Smooth muscle cell (in vitro differentiated cells): ENCODE results near the gene MUC21. TPM values are rescaled to one million over a fixed set of nuclear protein-coding genes. Genes with fewer than 3 reads are reported as not detected.
"Not testable (repeated sequence)": the region's sequence is repeated elsewhere in the genome, so short reads cannot be mapped to it uniquely, and the experiment has no call there.

ENCODE experiments used
- DNase-seq: peaks from one replicate; lab custom pipeline; 2025; ENCODE audit not compliant: unreplicated experiment; lab: John Stamatoyannopoulos, UW
- H2AFZ ChIP-seq: fragments of 200-600 bp; sonication (generic); 2 replicates; pipeline ENCODE4 v1.6.0; 2016; ENCODE audit warnings: antibody characterized with exemption, low read depth, mild to moderate bottlenecking
- H3F3A ChIP-seq: fragments of 200-600 bp; sonication (generic); 2 replicates; pipeline ENCODE4 v1.6.0; 2017; ENCODE audit warnings: antibody characterized with exemption, low read depth
- H3K27ac ChIP-seq: fragments of 200-600 bp; sonication (generic); 2 replicates; pipeline ENCODE4 v1.5.1; 2016; ENCODE audit warnings: low read depth, mild to moderate bottlenecking
- H3K27me3 ChIP-seq: fragments of 200-600 bp; sonication (generic); 2 replicates; pipeline ENCODE4 v1.6.1; 2016; ENCODE audit warnings: low read depth, mild to moderate bottlenecking
- H3K36me3 ChIP-seq: fragments of 200-600 bp; sonication (generic); 2 replicates; pipeline ENCODE4 v1.5.1; 2016; ENCODE audit warnings: low read depth
- H3K4me1 ChIP-seq: fragments of 200-600 bp; sonication (generic); 2 replicates; pipeline ENCODE4 v1.5.1; 2016; ENCODE audit warnings: low read depth
- H3K4me2 ChIP-seq: fragments of 200-600 bp; sonication (generic); 2 replicates; pipeline ENCODE4 v1.6.0; 2016; ENCODE audit warnings: mild to moderate bottlenecking
- H3K4me3 ChIP-seq: fragments of 200-600 bp; sonication (generic); 2 replicates; pipeline ENCODE4 v1.5.1; 2016; ENCODE audit warnings: mild to moderate bottlenecking
- H3K79me2 ChIP-seq: fragments of 200-600 bp; sonication (generic); 2 replicates; pipeline ENCODE4 v1.6.0; 2016; ENCODE audit warnings: low read depth, mild to moderate bottlenecking
- H3K9ac ChIP-seq: fragments of 200-600 bp; sonication (generic); 2 replicates; pipeline ENCODE4 v1.6.0; 2016; ENCODE audit warnings: low read depth
- H3K9me3 ChIP-seq: fragments of 200-600 bp; sonication (generic); replicated peaks from 2 replicates; pipeline ENCODE4 v1.5.1; 2016; ENCODE audit warnings: low read depth
- H4K20me1 ChIP-seq: fragments of 200-600 bp; sonication (generic); 2 replicates; pipeline ENCODE4 v1.6.0; 2016; ENCODE audit warnings: low read depth
- CTCF ChIP-seq: fragments of 200-600 bp; sonication (generic); IDR thresholded peaks from 2 replicates; pipeline ENCODE4 v1.5.1; 2017; ENCODE audit warnings: borderline replicate concordance, mild to moderate bottlenecking, antibody characterized with exemption; ENCODE audit not compliant: insufficient read depth, poor library complexity, severe bottlenecking
- WGBS: methylation state at CpG from one replicate; pipeline ENCODE4 v1.1.7; 2016; ENCODE audit warnings: low lambda C conversion rate; 5-methylcytosine and 5-hydroxymethylcytosine counted together
- polyA plus RNA-seq: library from polyadenylated mRNA; unstranded; fragments of >200 nt; fragmentation: Nextera tagmentation; extraction: Ambion mirVana; gene quantifications from 2 replicates; pipeline ENCODE4 v1.2.1, GENCODE V29; 2016
- total RNA-seq: library from RNA; depleted of rRNA; stranded (reverse); fragments of >200 nt; gene quantifications from 2 replicates; pipeline ENCODE4 v1.2.3, GENCODE V29; 2014

The MUC21 gene
- total and polyA plus RNA-seq, 2 experiments from 2014 or later, result not detected

- Histone ChIP-seq H3K9ac (no peak overlapping the region), H3F3A (no peaks in the 10 kb centered on the region), H3K79me2 (no peaks in the 10 kb centered on the region), H3K36me3 (no peaks in the 10 kb centered on the region), H3K9me3 (no peaks in the 10 kb centered on the region), H3K27me3 (peaks cover 7% of the 10 kb centered on the region), H3K4me2 (no peak overlapping the region), H2AFZ (no peak overlapping the region), H4K20me1 (no peaks in the 10 kb centered on the region), H3K27ac (no peak overlapping the region), H3K4me1 (no peaks in the 10 kb centered on the region), H3K4me3 (no peak overlapping the region)
- DNase-seq, result no peak
- WGBS, result 62% methylated on average over 3 of the region's 3 CpGs
- TF ChIP-seq CTCF, result no peak
Observed at GRCh38 chr6:30966154-30966553, 17.4 kb upstream of the MUC21 start.

- not testable (repeated sequence) for H2AFZ ChIP-seq, H3K4me3 ChIP-seq, H3K79me2 ChIP-seq, H3K4me2 ChIP-seq, H3K27ac ChIP-seq, H3K36me3 ChIP-seq, H3K4me1 ChIP-seq, DNase-seq, H4K20me1 ChIP-seq, H3K27me3 ChIP-seq, H3F3A ChIP-seq, H3K9ac ChIP-seq, H3K9me3 ChIP-seq
- 92% methylated on average over 6 of the region's 6 CpGs for WGBS
Observed at GRCh38 chr6:30969171-30969570, 14.3 kb upstream of the MUC21 start.

DNA sequence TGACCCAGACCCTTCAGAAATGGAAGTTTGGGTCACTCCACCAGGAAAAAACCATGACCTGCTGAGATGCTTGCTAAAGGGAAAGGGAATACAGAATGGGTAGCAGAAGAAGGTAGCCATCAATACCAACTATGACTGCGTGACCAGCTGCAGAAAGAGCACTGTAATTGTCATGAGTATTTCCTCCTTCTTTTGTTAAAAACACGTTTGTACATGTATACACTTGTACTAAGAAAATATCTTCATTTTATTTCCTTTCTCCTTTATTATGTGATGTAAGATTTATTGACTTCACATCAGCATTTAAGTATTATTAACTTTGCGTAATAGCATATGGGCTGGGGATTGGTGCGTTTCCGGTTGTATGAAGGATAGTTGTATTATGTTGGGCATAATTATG lies 12.6 kb upstream of the MUC21 start:
- no peak overlapping the region for H3K4me2 ChIP-seq
- no peak for TF ChIP-seq CTCF
- no peak overlapping the region for H3K4me3 ChIP-seq
- no peaks in the 10 kb centered on the region for H3K9me3 ChIP-seq
- H3K9ac ChIP-seq, result no peak overlapping the region
- H3F3A ChIP-seq, result no peaks in the 10 kb centered on the region
- no peak overlapping the region for H2AFZ ChIP-seq
- no peaks in the 10 kb centered on the region for H3K4me1 ChIP-seq
- H3K27ac ChIP-seq, result no peak overlapping the region
- 88% methylated on average over 5 of the region's 5 CpGs for WGBS
- H4K20me1 ChIP-seq, result no peaks in the 10 kb centered on the region
- no peaks in the 10 kb centered on the region for H3K36me3 ChIP-seq
- peaks cover 3% of the 10 kb centered on the region for H3K27me3 ChIP-seq
- no peak for DNase-seq
- H3K79me2 ChIP-seq, result no peaks in the 10 kb centered on the region

- no peaks in the 10 kb centered on the region for H3K36me3 ChIP-seq
- H4K20me1 ChIP-seq, result no peaks in the 10 kb centered on the region
- no peak overlapping the region for H3K4me3 ChIP-seq
- no peak for TF ChIP-seq CTCF
- DNase-seq, result no peak
- WGBS, result 88% methylated on average over 4 of the region's 4 CpGs
- no peak overlapping the region for H3K27ac ChIP-seq
- H3K79me2 ChIP-seq, result no peaks in the 10 kb centered on the region
- no peaks in the 10 kb centered on the region for H3K4me1 ChIP-seq
- no peaks in the 10 kb centered on the region for H3K9me3 ChIP-seq
- H2AFZ ChIP-seq, result no peak overlapping the region
- H3K9ac ChIP-seq, result no peak overlapping the region
- no peaks in the 10 kb centered on the region for H3K27me3 ChIP-seq
- H3F3A ChIP-seq, result no peaks in the 10 kb centered on the region
- no peak overlapping the region for H3K4me2 ChIP-seq
Observed at GRCh38 chr6:30972816-30973215, 10.7 kb upstream of the MUC21 start.
